Measurements from ENCODE around the gene FAM200A.
"Not testable (repeated sequence)": the region's sequence is repeated elsewhere in the genome, so short reads cannot be mapped to it uniquely, and the experiment has no call there.

The FAM200A gene

GRCh38 chr7:99535667-99536066 is 16.2 kb downstream of the FAM200A start:
- Histone ChIP-seq H3K27me3 (no peaks in the 10 kb centered on the region; a peak in 1 of 22 replicates), H3K9ac (no peak overlapping the region)

GRCh38 chr7:99531354-99531765 is 20.6 kb downstream of the FAM200A start:
- Histone ChIP-seq H3K4me2 (no peak overlapping the region), H3K36me3 (peaks cover 80 to 98% (median 91%) of the 10 kb centered on the region in 11 experiments), H4K20me1 (no peaks in the 10 kb centered on the region; a peak in 1 of 22 replicates), H3K4me3 (peak overlapping the region; percentile 22 to 57 (median 38); a peak in 18 of 20 replicates), H3K9me3 (replicated peaks in 1 of 11) (peaks cover 83 to 90% (median 88%) of the 10 kb centered on the region in 11 experiments), H3K27ac (no peak overlapping the region), H3K9ac (no peak overlapping the region), H3K4me1 (no peaks in the 10 kb centered on the region), H3K27me3 (no peaks in the 10 kb centered on the region; a peak in 1 of 22 replicates)
- TF ChIP-seq Cebpa-rat (IDR thresholded peaks at IDR 0.05) = no peak

More at GRCh38 chr7:99535667-99536066, 16.2 kb downstream of the FAM200A start:
- no peaks in the 10 kb centered on the region for H3K4me1 ChIP-seq
- H3K36me3 ChIP-seq = peaks cover 37 to 69% (median 55%) of the 10 kb centered on the region in 11 experiments
- H3K4me2 ChIP-seq = no peak overlapping the region
- TF ChIP-seq Cebpa-rat (IDR thresholded peaks at IDR 0.05) = no peak
- H3K27ac ChIP-seq = no peak overlapping the region
- H4K20me1 ChIP-seq = no peaks in the 10 kb centered on the region
- no peak overlapping the region for H3K4me3 ChIP-seq
- H3K9me3 ChIP-seq (replicated peaks in 1 of 11) = peaks cover 87 to 100% (median 96%) of the 10 kb centered on the region in 11 experiments

- Histone ChIP-seq H3K4me2 (no peak overlapping the region), H3K27ac (no peak overlapping the region), H3K4me3 (no peak overlapping the region), H3K4me1 (peaks cover 0 to 6% (median 0%) of the 10 kb centered on the region in 10 experiments; a peak in 3 of 20 replicates), H3K36me3 (peaks cover 76 to 97% (median 92%) of the 10 kb centered on the region in 11 experiments), H3K9me3 (replicated peaks in 1 of 11) (peaks cover 30 to 35% (median 34%) of the 10 kb centered on the region in 11 experiments), H4K20me1 (no peaks in the 10 kb centered on the region; a peak in 1 of 22 replicates), H3K9ac (no peak overlapping the region), H3K27me3 (no peaks in the 10 kb centered on the region)
- no peak for TF ChIP-seq Cebpa-rat (IDR thresholded peaks at IDR 0.05)
Observed at GRCh38 chr7:99525713-99526440, 26.0 kb downstream of the FAM200A start.

GRCh38 chr7:99521399-99521798 is 30.5 kb downstream of the FAM200A start:
- no peak overlapping the region for H3K27ac ChIP-seq
- H3K4me2 ChIP-seq = no peak overlapping the region
- no peaks in the 10 kb centered on the region for H3K27me3 ChIP-seq
- no peaks in the 10 kb centered on the region for H3K9me3 ChIP-seq (replicated peaks in 1 of 11)
- H3K4me1 ChIP-seq = peaks cover 0 to 6% (median 0%) of the 10 kb centered on the region in 10 experiments; a peak in 4 of 20 replicates
- TF ChIP-seq Cebpa-rat (IDR thresholded peaks at IDR 0.05) = no peak
- peaks cover 72 to 96% (median 88%) of the 10 kb centered on the region in 11 experiments for H3K36me3 ChIP-seq
- H3K9ac ChIP-seq = no peak overlapping the region
- H3K4me3 ChIP-seq = no peak overlapping the region
- H4K20me1 ChIP-seq = peaks cover 0 to 8% (median 0%) of the 10 kb centered on the region in 11 experiments; a peak in 2 of 22 replicates

GRCh38 chr7:99514050-99514449 is 37.9 kb downstream of the FAM200A start:
- Histone ChIP-seq H3K9ac (no peak overlapping the region), H3K9me3 (replicated peaks in 1 of 11) (no peaks in the 10 kb centered on the region), H3K4me2 (no peak overlapping the region), H3K36me3 (peaks cover 61 to 95% (median 86%) of the 10 kb centered on the region in 11 experiments), H3K27ac (no peak overlapping the region), H4K20me1 (peaks cover 0 to 23% (median 5%) of the 10 kb centered on the region in 11 experiments; a peak in 10 of 22 replicates), H3K4me1 (peaks cover 0 to 9% (median 0%) of the 10 kb centered on the region in 10 experiments; a peak in 3 of 20 replicates), H3K4me3 (no peak overlapping the region), H3K27me3 (no peaks in the 10 kb centered on the region)
- no peak for TF ChIP-seq Cebpa-rat (IDR thresholded peaks at IDR 0.05)

- Histone ChIP-seq H3K9ac (peak overlapping the region; percentile 81 to 92 (median 89)), H3K27me3 (no peaks in the 10 kb centered on the region), H3K4me1 (peaks cover 29 to 47% (median 39%) of the 10 kb centered on the region in 10 experiments), H3K36me3 (peaks cover 0 to 32% (median 14%) of the 10 kb centered on the region in 11 experiments; a peak in 17 of 22 replicates), H4K20me1 (peaks cover 0 to 16% (median 0%) of the 10 kb centered on the region in 11 experiments; a peak in 5 of 22 replicates), H3K9me3 (replicated peaks in 1 of 11) (peaks cover 0 to 6% (median 0%) of the 10 kb centered on the region in 11 experiments; a peak in 1 of 22 replicates), H3K27ac (peak overlapping the region; percentile 75 to 95 (median 88)), H3K4me2 (peak overlapping the region; percentile 74 to 99 (median 90)), H3K4me3 (peak overlapping the region; percentile 70 to 88 (median 78))
- TF ChIP-seq Cebpa-rat (IDR thresholded peaks at IDR 0.05) = no peak
Observed at GRCh38 chr7:99505324-99505662, 46.6 kb downstream of the FAM200A start.

- Histone ChIP-seq H3K36me3 (peaks cover 0 to 27% (median 10%) of the 10 kb centered on the region in 11 experiments; a peak in 17 of 22 replicates), H3K4me2 (peak within 1 kb of the TSS; percentile 74 to 99 (median 90)), H3K27ac (peak within 1 kb of the TSS; percentile 75 to 95 (median 88)), H3K4me3 (peak within 1 kb of the TSS; percentile 70 to 88 (median 78)), H4K20me1 (peaks cover 0 to 11% (median 0%) of the 10 kb centered on the region in 11 experiments; a peak in 5 of 22 replicates), H3K27me3 (no peaks in the 10 kb centered on the region), H3K4me1 (peaks cover 29 to 47% (median 39%) of the 10 kb centered on the region in 10 experiments), H3K9ac (peak within 1 kb of the TSS; percentile 81 to 92 (median 89)), H3K9me3 (replicated peaks in 1 of 11) (peaks cover 0 to 6% (median 0%) of the 10 kb centered on the region in 11 experiments; a peak in 1 of 22 replicates)
- no peak for TF ChIP-seq Cebpa-rat (IDR thresholded peaks at IDR 0.05)
Observed at GRCh38 chr7:99504603-99505323, 47.2 kb downstream of the FAM200A start, which contains the start of gene ZKSCAN5. ZKSCAN5 (plus strand) TSS chr7:99504662; CDS start chr7:99506045, 1,383 bp downstream.

- H3K27ac ChIP-seq = peak overlapping the region; percentile 75 to 95 (median 88); a peak in 21 of 22 replicates
- TF ChIP-seq Cebpa-rat (IDR thresholded peaks at IDR 0.05) = no peak
Observed at GRCh38 chr7:99504281-99504602, 47.7 kb downstream of the FAM200A start.

GRCh38 chr7:99501236-99501635 is 50.7 kb downstream of the FAM200A start:
- H3K27ac ChIP-seq, H3K27me3 ChIP-seq: not testable (repeated sequence)
- Histone ChIP-seq H4K20me1 (peaks cover 16 to 42% (median 28%) of the 10 kb centered on the region in 11 experiments; a peak in 21 of 22 replicates), H3K9ac (peak overlapping the region in 1 of 11 experiments; percentile 92; a peak in 1 of 22 replicates), H3K4me1 (peaks cover 28 to 41% (median 36%) of the 10 kb centered on the region in 10 experiments), H3K36me3 (peaks cover 23 to 27% (median 25%) of the 10 kb centered on the region in 11 experiments), H3K4me2 (peak overlapping the region; percentile 89 to 100 (median 97); a peak in 21 of 22 replicates), H3K4me3 (peak overlapping the region in 7 of 10 experiments; percentile 89 to 100 (median 97); a peak in 11 of 20 replicates), H3K9me3 (replicated peaks in 1 of 11) (peaks cover 6 to 13% (median 6%) of the 10 kb centered on the region in 11 experiments; a peak in 21 of 22 replicates)

More at GRCh38 chr7:99504281-99504602, 47.7 kb downstream of the FAM200A start:
- H3K9ac ChIP-seq = peak overlapping the region; percentile 81 to 92 (median 89)
- H3K4me1 ChIP-seq = peaks cover 29 to 47% (median 39%) of the 10 kb centered on the region in 10 experiments
- H3K27me3 ChIP-seq = no peaks in the 10 kb centered on the region
- H3K9me3 ChIP-seq (replicated peaks in 1 of 11) = peaks cover 0 to 6% (median 0%) of the 10 kb centered on the region in 11 experiments; a peak in 1 of 22 replicates
- peaks cover 0 to 16% (median 3%) of the 10 kb centered on the region in 11 experiments; a peak in 13 of 22 replicates for H4K20me1 ChIP-seq
- peak overlapping the region; percentile 46 to 99 (median 71) for H3K4me2 ChIP-seq
- H3K4me3 ChIP-seq = peak overlapping the region; percentile 70 to 88 (median 78)
- peaks cover 0 to 23% (median 7%) of the 10 kb centered on the region in 11 experiments; a peak in 11 of 22 replicates for H3K36me3 ChIP-seq

All from BLaER1 treated with 17β-estradiol and CSF1 and Interleukin-3, amounts not matched to agents 10 nM and 100 nM (cell line).